OCI-LY1 (cell line): ENCODE results near the gene DCP1B.

Source experiments
- H2AFZ ChIP-seq: fragments of 200-600 bp; sonication (generic), shearing (Covaris generic); 2 replicates; pipeline ENCODE4 v1.6.0; 2014; ENCODE audit warnings: antibody characterized with exemption, mild to moderate bottlenecking, low read length
- H3F3A ChIP-seq: fragments of 200-600 bp; sonication (generic), shearing (Covaris generic); 2 replicates; pipeline ENCODE4 v1.6.0; 2014; ENCODE audit warnings: mild to moderate bottlenecking, antibody characterized with exemption, low read length, moderate library complexity; ENCODE audit not compliant: insufficient read depth
- H3K27ac ChIP-seq: fragments of 200-600 bp; sonication (generic); 2 replicates; pipeline ENCODE4 v1.5.1; 2014; ENCODE audit warnings: low read length, mixed run types, mild to moderate bottlenecking, low read depth; ENCODE audit not compliant: poor library complexity, severe bottlenecking
- H3K27me3 ChIP-seq: fragments of 200-600 bp; sonication (generic); 2 replicates; pipeline ENCODE4 v1.6.0; 2014; ENCODE audit warnings: antibody characterized with exemption, mild to moderate bottlenecking, low read length, moderate library complexity; ENCODE audit not compliant: insufficient read depth
- H3K36me3 ChIP-seq: fragments of 200-600 bp; sonication (generic); 2 replicates; pipeline ENCODE4 v1.6.1; 2014; ENCODE audit warnings: mild to moderate bottlenecking, antibody characterized with exemption, low read length, moderate library complexity, mixed read lengths; ENCODE audit not compliant: insufficient read depth
- H3K4me1 ChIP-seq: fragments of 200-600 bp; sonication (generic); 2 replicates; pipeline ENCODE4 v1.5.1; 2014; ENCODE audit warnings: mild to moderate bottlenecking, low read length, moderate library complexity; ENCODE audit not compliant: insufficient read depth, severe bottlenecking
- H3K4me2 ChIP-seq: fragments of 200-600 bp; sonication (generic), shearing (Covaris generic); 2 replicates; pipeline ENCODE4 v1.6.1; 2014; ENCODE audit warnings: low read length
- H3K4me3 ChIP-seq: fragments of 200-600 bp; sonication (generic); 2 replicates; pipeline ENCODE4 v1.5.1; 2014; ENCODE audit warnings: low read length, low read depth, mild to moderate bottlenecking, mixed read lengths; ENCODE audit not compliant: poor library complexity, severe bottlenecking
- H3K79me2 ChIP-seq: fragments of 200-600 bp; shearing (Covaris generic); 2 replicates; pipeline ENCODE4 v1.6.1; 2016; ENCODE audit warnings: mixed run types, low read length, mixed read lengths; ENCODE audit not compliant: insufficient read depth
- H3K9ac ChIP-seq: fragments of 200-600 bp; sonication (generic), shearing (Covaris generic); 2 replicates; pipeline ENCODE4 v1.6.1; 2014; ENCODE audit warnings: mild to moderate bottlenecking, low read length, mixed read lengths
- H3K9me2 ChIP-seq: fragments of 200-600 bp; sonication (generic), shearing (Covaris generic); 2 replicates; pipeline ENCODE4 v1.6.1; 2014; ENCODE audit warnings: low read depth, mild to moderate bottlenecking, low read length, mixed read lengths
- H3K9me3 ChIP-seq: fragments of 200-600 bp; shearing (Covaris generic); 2 replicates; pipeline ENCODE4 v1.6.1; 2014; ENCODE audit warnings: low read length, mixed read lengths
- H4K20me1 ChIP-seq: fragments of 200-600 bp; sonication (generic), shearing (Covaris generic); 2 replicates; pipeline ENCODE4 v1.6.0; 2016; ENCODE audit warnings: mild to moderate bottlenecking, low read length; ENCODE audit not compliant: insufficient read depth
- CTCF ChIP-seq: fragments of 200-600 bp; sonication (generic), shearing (Covaris generic); IDR thresholded peaks from 2 replicates; pipeline ENCODE4 v1.5.1; 2017; ENCODE audit warnings: mild to moderate bottlenecking, antibody characterized with exemption, low read length, moderate library complexity, mixed read lengths
- EZH2 ChIP-seq: fragments of 200-600 bp; sonication (generic), shearing (Covaris generic); IDR thresholded peaks from 2 replicates; pipeline ENCODE4 v1.8.0; 2017; ENCODE audit warnings: borderline replicate concordance, mixed run types, mild to moderate bottlenecking, antibody characterized with exemption, low read length, moderate library complexity, mixed read lengths

The DCP1B gene

GRCh38 chr12:1915082-1915968, 88.9 kb downstream of the DCP1B start:
- Histone ChIP-seq H3K9me2 (no peaks in the 10 kb centered on the region), H3K36me3 (no peaks in the 10 kb centered on the region), H3K79me2 (no peaks in the 10 kb centered on the region), H3K4me2 (peak overlapping the region; percentile 11; the same call in 1 of the 2 replicates), H3K4me1 (peaks cover 8% of the 10 kb centered on the region), H3K27ac (no peak overlapping the region), H3K27me3 (no peaks in the 10 kb centered on the region; the same call in none of the 2 replicates), H4K20me1 (no peaks in the 10 kb centered on the region), H3F3A (no peaks in the 10 kb centered on the region), H3K9ac (no peak overlapping the region), H3K9me3 (no peaks in the 10 kb centered on the region), H2AFZ (no peak overlapping the region), H3K4me3 (no peak overlapping the region)
- TF ChIP-seq EZH2 (no peak), CTCF (no peak)

GRCh38 chr12:1914114-1914911, 89.9 kb downstream of the DCP1B start:
- no peaks in the 10 kb centered on the region for H4K20me1 ChIP-seq
- no peaks in the 10 kb centered on the region; the same call in 1 of the 2 replicates for H3K27me3 ChIP-seq
- H3K4me2 ChIP-seq, result no peak overlapping the region
- no peaks in the 10 kb centered on the region for H3K79me2 ChIP-seq
- no peaks in the 10 kb centered on the region for H3F3A ChIP-seq
- no peaks in the 10 kb centered on the region for H3K9me2 ChIP-seq
- no peak overlapping the region for H3K27ac ChIP-seq
- H2AFZ ChIP-seq, result no peak overlapping the region
- H3K36me3 ChIP-seq, result no peaks in the 10 kb centered on the region
- peaks cover 8% of the 10 kb centered on the region for H3K4me1 ChIP-seq
- H3K4me3 ChIP-seq, result no peak overlapping the region
- no peak overlapping the region for H3K9ac ChIP-seq
- no peaks in the 10 kb centered on the region for H3K9me3 ChIP-seq
- TF ChIP-seq CTCF (no peak), EZH2 (no peak)

- H3K9ac ChIP-seq, result no peak overlapping the region
- no peaks in the 10 kb centered on the region for H3K79me2 ChIP-seq
- no peaks in the 10 kb centered on the region; the same call in 1 of the 2 replicates for H3K27me3 ChIP-seq
- no peaks in the 10 kb centered on the region for H3K9me2 ChIP-seq
- peaks cover 8% of the 10 kb centered on the region for H3K4me1 ChIP-seq
- no peak overlapping the region for H3K4me2 ChIP-seq
- no peak for TF ChIP-seq EZH2
- no peak for TF ChIP-seq CTCF
- H3K4me3 ChIP-seq, result no peak overlapping the region
- no peaks in the 10 kb centered on the region for H3K9me3 ChIP-seq
- H3F3A ChIP-seq, result no peaks in the 10 kb centered on the region
- no peak overlapping the region for H3K27ac ChIP-seq
- H3K36me3 ChIP-seq, result no peaks in the 10 kb centered on the region
- H2AFZ ChIP-seq, result no peak overlapping the region
- H4K20me1 ChIP-seq, result no peaks in the 10 kb centered on the region
Measured at GRCh38 chr12:1913377-1914113, 90.7 kb downstream of the DCP1B start.
